ENCODE results near the gene TLE6.

DNA sequence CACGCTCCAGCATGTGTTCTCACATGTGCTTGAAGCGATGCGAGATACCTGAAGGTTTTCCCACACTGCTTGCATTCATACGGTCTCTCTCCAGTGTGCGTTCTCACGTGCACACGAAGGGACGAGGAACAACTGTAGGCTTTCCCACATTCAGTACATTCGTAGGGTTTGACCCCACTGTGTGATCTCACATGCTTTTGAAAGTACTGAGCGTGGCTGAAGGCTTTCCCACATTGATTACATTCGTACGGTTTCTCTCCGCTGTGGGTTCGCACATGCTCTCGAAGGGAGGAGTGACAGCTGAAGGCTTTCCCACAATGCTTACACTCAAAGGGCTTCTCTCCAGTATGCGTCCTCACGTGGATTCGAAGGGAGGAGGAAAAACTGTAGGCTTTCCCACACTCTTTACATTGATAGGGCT lies 43.9 kb upstream of the TLE6 start:
- TF ChIP-seq CTCF (conservative IDR thresholded peaks at IDR 0.05) (no peak), ZFX (IDR thresholded peaks at IDR 0.05) (no peak)
